GM18870 (cell line): ENCODE data around the gene BRCA1.
A peak's percentile ranks its signal among the peaks of the same experiment; 100 is the strongest.
"Not testable (repeated sequence)": the region's sequence is repeated elsewhere in the genome, so short reads cannot be mapped to it uniquely, and the experiment has no call there.

ENCODE experiments used
- ATAC-seq: cut with Tn5 transposase; IDR thresholded peaks from one replicate; pipeline ENCODE4 v1.9.1; 2021; ENCODE audit warnings: moderate library complexity; ENCODE audit not compliant: unreplicated experiment

The BRCA1 gene

DNA sequence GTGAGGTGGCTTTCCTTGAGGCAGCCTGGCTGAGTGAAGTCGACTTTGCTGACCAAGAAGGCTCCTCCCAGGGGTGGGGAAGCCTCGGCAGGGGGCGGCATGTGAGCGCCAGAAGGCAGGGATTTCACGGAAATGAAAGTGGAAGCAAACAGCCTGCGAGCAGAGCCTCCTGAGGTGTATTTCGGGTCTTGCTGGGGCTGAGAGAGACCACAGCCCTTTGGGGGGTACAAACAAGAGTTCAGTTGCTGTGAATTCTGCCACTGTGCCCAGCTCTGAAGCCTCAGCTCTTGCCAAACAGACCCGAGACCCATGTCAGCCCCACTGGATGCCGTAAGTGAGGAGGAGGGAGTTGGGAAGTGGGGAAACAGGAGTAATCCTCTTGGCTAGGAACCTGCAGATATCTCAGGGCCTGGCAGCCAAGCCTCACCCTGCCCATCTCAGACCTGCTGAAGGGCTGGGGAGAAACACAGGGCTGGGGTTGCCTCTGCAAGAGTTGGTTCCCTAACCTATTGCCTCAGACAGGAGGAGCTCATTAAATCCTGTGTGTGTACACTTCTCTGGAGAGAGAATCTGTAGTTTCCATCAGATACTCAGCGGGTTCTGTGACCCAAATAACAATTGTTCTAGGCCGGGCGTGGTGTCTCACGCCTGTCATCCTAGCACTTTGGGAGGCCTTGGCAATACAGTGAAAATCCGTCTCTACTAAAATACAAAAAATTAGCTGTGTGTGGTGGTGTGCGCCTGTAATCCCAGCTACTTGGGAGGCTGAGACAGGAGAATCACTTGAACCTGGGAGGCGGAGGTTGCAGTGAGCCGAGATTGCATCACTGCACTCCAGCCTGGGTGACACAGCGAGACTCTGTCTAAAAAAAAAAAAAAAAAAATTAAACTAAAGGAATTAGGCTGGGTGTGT, 118.3 kb downstream of the BRCA1 start, which contains the start of gene IFI35:
Gene IFI35, plus strand, starts transcription at position 146 of the 913 bp plus-strand sequence. Its CDS starts 164 bp downstream, at position 310.
- peak; percentile 60 for ATAC-seq

DNA sequence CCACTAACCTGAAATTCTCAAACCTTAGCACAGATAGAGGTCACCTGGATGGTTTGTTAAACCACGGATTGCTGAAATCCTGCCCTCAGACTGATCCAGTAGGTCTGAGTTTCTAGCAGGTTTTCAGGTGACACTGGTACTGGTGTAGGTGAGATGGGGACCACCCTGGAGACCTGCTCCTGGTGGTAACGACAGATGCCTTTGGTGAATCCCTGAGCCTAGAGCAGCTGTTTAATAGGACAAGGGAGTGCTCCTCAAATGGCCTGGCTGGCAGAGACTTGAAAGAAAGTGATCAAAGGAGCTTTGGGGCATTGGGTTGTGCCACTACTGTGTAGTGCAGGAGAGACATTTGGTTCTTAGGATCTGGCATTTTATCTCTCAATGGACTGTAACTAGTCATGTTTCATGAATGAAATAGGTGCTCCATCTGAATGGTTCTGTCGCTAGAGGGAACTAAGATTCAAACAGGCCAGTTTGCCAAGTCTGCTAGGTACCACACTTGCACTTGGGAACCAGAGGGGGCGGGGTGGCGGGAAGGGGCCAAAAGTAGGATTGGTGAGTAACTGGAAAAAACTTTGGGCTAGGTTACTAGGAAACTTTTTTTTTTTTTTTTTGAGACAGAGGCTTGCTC, 121.5 kb downstream of the BRCA1 start:
- ATAC-seq = no peak

GRCh38 chr17:43000894-43001293, 124.3 kb downstream of the BRCA1 start:
- not testable (repeated sequence) for ATAC-seq

DNA sequence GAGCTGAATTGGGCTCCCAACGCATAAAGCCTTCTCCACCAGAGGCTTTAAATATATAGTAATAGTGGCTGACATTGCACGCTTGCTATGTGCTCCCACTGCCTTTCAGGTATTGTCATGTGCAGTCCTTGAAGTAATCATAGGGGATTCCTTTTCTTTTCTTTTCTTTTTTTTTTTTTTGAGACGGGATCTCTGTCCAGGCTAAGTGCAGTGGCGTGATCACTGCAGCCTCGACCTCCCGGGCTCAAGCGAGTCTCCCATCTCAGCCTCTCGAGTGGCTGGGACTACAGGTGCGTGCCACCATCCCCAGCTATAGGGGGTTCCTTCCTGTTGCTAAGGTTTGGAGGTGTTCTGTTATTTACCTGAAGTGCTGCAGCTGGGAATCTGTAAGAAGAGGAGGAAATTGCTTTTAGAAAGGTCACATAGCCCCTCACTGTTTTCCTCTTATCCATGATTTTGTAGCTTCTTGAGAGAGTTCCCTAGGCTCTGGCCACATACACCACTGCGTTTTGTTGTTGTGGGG, 126.1 kb downstream of the BRCA1 start:
- no peak for ATAC-seq

DNA sequence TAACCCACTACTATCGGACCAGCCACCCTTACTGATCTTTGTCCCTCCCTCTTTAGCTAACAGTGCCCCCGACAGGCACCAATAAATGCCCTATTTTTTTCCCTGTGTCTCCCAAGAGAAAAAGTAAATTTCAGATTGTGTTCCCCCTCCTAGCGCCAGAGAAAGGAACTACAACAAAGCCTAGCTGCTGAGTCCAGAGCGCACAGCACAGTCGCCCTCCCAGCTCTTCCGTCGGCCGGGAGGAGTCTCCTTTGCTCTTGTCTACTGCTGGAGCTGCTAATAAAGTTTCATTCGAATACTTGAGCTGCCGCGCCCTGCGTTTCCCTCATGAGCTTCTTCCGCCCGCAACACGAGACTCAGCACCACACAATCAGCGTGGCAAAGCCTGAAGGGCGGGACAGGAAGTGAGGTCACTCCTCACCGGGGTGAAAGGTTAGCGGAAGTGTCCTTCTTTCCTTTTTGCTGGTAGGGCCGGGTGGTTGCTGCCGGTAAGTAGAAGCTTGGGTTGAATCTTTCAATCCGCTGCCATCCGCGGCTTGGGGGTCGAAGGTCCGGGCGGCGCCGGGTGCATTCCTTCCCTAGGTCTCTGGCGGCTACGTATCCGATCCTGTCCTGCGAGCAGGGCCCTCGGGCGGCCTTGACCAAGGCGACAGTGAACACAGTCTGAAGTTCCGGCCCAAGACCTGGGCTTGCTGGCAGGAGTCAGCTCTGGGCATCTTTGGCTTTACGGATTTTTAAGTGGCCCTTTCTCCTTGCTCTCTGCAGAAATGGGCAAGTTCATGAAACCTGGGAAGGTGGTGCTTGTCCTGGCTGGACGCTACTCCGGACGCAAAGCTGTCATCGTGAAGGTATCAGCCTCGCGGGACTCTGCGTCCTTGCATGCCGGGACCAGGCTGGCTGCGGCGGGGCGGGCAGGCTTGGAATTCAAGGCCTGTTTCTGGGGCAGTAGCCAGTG, 126.9 kb downstream of the BRCA1 start, which contains the start of gene RPL27:
Gene RPL27, plus strand, starts transcription at position 436 of the 955 bp plus-strand sequence. Its CDS starts 332 bp downstream, at position 768.
- ATAC-seq = peak; percentile 91

DNA sequence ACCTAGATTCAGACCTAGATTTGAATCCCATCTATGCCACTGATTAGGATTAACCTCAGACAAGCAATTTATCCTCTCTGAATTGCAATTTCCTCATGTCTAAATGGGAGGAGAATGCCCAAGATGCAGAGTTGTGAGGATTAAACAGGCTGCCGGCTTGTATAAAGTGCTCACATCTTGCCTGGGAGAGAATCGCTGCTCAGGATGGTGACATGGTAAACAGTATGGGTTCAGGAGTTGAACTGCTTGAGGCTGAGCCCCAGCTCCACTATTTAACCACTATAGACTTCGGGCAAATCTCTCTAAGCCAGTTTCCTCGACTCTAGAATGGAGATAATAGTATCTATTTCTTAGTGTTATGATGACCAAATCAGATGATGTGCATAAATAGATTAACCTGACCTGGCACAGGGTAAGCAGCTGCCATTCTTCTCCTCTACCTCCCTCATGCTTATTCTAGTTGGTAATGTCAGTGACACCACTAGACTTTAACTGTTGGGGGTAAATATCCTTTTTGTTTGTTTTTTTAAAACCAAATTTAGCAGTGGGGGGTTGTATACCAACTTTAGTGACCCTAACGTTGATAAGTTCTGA, 127.7 kb downstream of the BRCA1 start:
- ATAC-seq = no peak
